Measurements from ENCODE around the gene FOSL2.

Gene FOSL2

DNA sequence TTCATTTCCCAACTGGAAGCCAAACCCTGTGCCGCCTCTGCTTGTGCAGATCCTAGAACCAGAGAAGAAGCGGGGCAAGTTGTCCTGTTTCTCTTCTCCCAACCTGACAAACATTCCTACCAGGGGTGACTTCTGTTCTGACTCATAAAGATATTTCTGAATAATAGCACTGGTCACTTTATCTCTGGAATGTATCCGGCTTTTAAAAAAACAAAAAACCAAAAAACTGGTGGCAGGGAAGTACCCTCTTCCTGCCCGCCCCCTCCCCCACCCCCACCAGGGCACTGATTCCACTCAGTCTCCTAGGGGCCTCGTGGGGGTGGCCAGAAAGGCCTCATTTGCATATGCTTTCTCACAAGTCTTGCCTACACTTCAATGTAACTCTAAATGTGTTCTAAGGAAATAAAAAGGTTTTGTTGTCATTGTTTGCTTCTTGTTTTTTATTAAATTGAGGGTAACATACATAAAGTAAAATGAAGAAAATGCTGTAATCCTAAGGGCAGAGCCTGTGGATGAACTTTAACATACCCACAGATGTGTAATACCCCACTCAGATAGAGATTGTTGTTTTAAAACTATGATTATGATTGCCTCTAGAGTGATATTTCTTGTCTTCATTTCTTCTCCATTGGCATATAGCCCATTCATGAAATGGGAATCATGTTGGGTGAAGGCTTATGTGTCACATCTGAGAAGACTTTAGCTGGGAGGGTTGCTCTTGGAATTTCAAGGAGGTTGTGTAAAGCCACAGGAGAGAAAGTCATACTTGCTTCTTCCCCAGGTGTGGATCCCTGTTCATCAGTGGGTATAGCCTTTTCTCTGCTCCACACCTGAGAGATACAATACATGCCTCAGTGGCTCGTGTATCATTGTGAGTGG, 5.3 kb upstream of the FOSL2 start:
- DNase-seq (ENCODE audit: extremely low read depth, low read depth), result no peak
- TF ChIP-seq CTCF (IDR thresholded peaks at IDR 0.05; ENCODE audit: low read depth, low read length), result no peak

GRCh38 chr2:28389399-28390240, 3.0 kb upstream of the FOSL2 start:
- peak; percentile 10; the same call in 1 of the 2 replicates for TF ChIP-seq CTCF (IDR thresholded peaks at IDR 0.05; ENCODE audit: low read depth, low read length)
- no peak for DNase-seq (ENCODE audit: extremely low read depth, low read depth)

DNA sequence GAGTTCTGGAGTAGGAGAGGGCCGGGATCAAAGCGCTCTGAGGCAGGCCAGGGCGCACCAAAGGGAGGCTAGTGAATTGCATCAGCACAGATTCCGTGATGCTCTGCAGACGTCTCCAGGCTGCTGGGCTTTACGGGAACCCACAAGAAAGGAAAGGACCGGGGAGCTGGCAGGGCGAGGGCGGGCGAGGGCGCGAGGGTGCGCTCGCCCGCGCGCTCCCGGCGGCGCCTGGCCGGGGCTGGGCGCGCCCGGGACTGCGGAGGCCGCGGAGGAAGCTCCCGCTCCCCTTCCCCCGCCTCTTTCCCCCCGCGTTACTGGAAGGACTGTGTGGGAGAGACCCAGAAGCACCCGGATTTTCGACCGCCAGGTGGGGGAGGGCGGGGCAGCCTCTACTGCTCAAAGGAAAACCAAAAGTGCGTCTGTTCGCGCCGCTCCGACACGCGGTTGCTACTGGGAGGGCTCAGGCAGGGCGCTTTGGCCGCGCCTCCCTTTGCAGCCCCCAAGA, 2.4 kb upstream of the FOSL2 start:
- peak; percentile 81 for DNase-seq (ENCODE audit: extremely low read depth, low read depth)

DNA sequence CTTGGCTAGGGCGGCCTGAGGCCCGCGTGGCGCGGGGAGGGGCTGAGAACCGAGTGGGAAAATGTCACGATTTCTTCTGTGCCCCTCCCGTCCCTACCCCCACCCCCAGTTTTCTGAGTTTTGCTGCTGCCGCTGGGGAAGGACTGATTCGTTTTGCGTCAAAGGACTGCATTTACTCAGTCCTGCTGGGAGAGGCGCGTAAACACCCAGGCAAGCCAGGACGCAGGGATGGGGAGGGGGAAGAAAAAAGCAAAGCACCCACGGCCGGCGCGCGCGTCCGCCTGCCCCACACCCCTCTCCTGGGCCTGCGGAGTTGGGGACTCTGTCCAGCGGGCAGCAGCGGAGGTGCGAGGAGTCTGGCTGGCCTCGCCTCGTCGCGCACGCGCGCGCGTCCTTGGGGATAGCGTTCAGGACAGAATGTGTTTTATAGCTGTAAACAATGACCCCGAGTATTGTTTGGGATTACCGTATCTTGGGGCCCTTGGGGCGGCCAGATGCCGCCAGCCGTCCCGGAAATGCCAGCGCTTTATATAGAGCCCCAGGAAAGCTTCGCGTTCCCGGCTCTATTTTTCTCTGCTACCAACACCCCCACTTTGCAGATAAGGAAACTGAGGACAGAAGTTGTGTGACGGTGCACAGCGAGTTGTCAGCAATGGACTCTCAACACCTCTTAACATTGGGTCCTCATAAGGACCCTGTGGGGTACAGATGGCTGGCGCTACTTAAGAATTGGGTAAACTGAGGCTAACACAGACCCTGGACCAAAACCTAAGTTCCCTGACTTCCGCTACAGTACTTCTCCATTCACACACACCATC, 1.7 kb upstream of the FOSL2 start:
- peak; percentile 70 for DNase-seq (ENCODE audit: extremely low read depth, low read depth)
- TF ChIP-seq CTCF (IDR thresholded peaks at IDR 0.05; ENCODE audit: low read depth, low read length), result no peak

More for the DNA sequence above, 2.4 kb upstream of the FOSL2 start:
- TF ChIP-seq CTCF (IDR thresholded peaks at IDR 0.05; ENCODE audit: low read depth, low read length), result no peak; the same call in 1 of the 2 replicates

- no peak; the same call in 1 of the 2 replicates for TF ChIP-seq CTCF (IDR thresholded peaks at IDR 0.05; ENCODE audit: low read depth, low read length)
- DNase-seq (ENCODE audit: extremely low read depth, low read depth), result peak; percentile 79
These were observed 928 bp upstream of the FOSL2 start for GRCh38 chr2:28391564-28392296.

DNA sequence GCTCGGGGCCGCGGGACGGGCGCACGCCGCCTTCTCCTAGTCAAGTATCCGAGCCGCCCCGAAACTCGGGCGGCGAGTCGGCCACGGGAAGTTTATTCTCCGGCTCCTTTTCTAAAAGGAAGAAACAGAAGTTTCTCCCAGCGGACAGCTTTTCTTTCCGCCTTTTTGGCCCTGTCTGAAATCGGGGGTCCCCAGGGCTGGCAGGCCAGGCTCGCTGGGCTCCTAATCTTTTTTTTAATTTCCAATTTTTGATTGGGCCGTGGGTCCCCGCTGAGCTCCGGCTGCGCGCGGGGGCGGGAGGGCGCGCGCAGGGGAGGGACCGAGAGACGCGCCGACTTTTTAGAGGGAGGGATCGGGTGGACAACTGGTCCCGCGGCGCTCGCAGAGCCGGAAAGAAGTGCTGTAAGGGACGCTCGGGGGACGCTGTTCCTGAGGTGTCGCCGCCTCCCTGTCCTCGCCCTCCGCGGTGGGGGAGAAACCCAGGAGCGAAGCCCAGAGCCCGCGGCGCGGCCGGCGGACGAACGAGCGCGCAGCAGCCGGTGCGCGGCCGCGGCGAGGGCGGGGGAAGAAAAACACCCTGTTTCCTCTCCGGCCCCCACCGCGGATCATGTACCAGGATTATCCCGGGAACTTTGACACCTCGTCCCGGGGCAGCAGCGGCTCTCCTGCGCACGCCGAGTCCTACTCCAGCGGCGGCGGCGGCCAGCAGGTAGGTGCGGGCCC, 617 bp downstream of the FOSL2 start:
- DNase-seq (ENCODE audit: extremely low read depth, low read depth), result no peak

More for the DNA sequence above, 617 bp downstream of the FOSL2 start:
- TF ChIP-seq CTCF (IDR thresholded peaks at IDR 0.05; ENCODE audit: low read depth, low read length), result no peak
